ENCODE measurements around the gene ATF5. TPM values are rescaled to one million over a fixed set of nuclear protein-coding genes. Genes with fewer than 3 reads are reported as not detected.
"Not testable (repeated sequence)": the region's sequence is repeated elsewhere in the genome, so short reads cannot be mapped to it uniquely, and the experiment has no call there.

ATF5 gene
- polyA plus RNA-seq, 1 experiment = 6.3 TPM

- Histone ChIP-seq H3K27ac (ENCODE audit: low read depth, low read length) (no peak overlapping the region), H3K9me3 (ENCODE audit: control insufficient read depth, insufficient read depth, low read length) (no peaks in the 10 kb centered on the region), H3K4me3 (ENCODE audit: low read depth, low read length) (no peak overlapping the region), H3K27me3 (ENCODE audit: control insufficient read depth, insufficient read depth, low read length) (peaks cover 2% of the 10 kb centered on the region)
- ChIA-PET POLR2A (no interaction called here), CTCF (interaction anchor here (1.5 to 3.0 kb wide), 6 partner anchors 10 to 197 kb away, joined by 4 to 28 read pairs (median 14); no protein-coding TSS in a partner anchor)
- no peak for TF ChIP-seq CTCF (IDR thresholded peaks at IDR 0.05; ENCODE audit: low read depth, low read length)
- no peak for DNase-seq (ENCODE audit: low read depth, low spot score)
These were observed 9.7 kb downstream of the ATF5 start for GRCh38 chr19:49938662-49939061.

- H3K9me3 ChIP-seq (ENCODE audit: control insufficient read depth, insufficient read depth, low read length) = no peaks in the 10 kb centered on the region
- no peak for TF ChIP-seq CTCF (IDR thresholded peaks at IDR 0.05; ENCODE audit: low read depth, low read length)
- ChIA-PET POLR2A (no interaction called here), CTCF (interaction anchor here (0.6 to 3.0 kb wide), 3 partner anchors 9 to 196 kb away, joined by 5 to 28 read pairs (median 25); no protein-coding TSS in a partner anchor)
- H3K27ac ChIP-seq (ENCODE audit: low read depth, low read length) = no peak overlapping the region
- DNase-seq (ENCODE audit: low read depth, low spot score) = no peak
- peaks cover 2% of the 10 kb centered on the region for H3K27me3 ChIP-seq (ENCODE audit: control insufficient read depth, insufficient read depth, low read length)
- H3K4me3 ChIP-seq (ENCODE audit: low read depth, low read length) = no peak overlapping the region
These were observed 10.9 kb downstream of the ATF5 start for GRCh38 chr19:49939721-49940481.

- H3K27me3 ChIP-seq (ENCODE audit: control insufficient read depth, insufficient read depth, low read length) = peaks cover 2% of the 10 kb centered on the region
- ChIA-PET CTCF (no interaction called here), POLR2A (no interaction called here)
- no peak for DNase-seq (ENCODE audit: low read depth, low spot score)
- no peak overlapping the region for H3K4me3 ChIP-seq (ENCODE audit: low read depth, low read length)
- H3K9me3 ChIP-seq (ENCODE audit: control insufficient read depth, insufficient read depth, low read length) = no peaks in the 10 kb centered on the region
- no peak for TF ChIP-seq CTCF (IDR thresholded peaks at IDR 0.05; ENCODE audit: low read depth, low read length)
- H3K27ac ChIP-seq (ENCODE audit: low read depth, low read length) = no peak overlapping the region
These were observed 11.4 kb downstream of the ATF5 start for GRCh38 chr19:49940482-49940791.

- DNase-seq (ENCODE audit: low read depth, low spot score); CTCF ChIA-PET; H3K27ac ChIP-seq (ENCODE audit: low read depth, low read length); H3K9me3 ChIP-seq (ENCODE audit: control insufficient read depth, insufficient read depth, low read length); H3K4me3 ChIP-seq (ENCODE audit: low read depth, low read length); POLR2A ChIA-PET; H3K27me3 ChIP-seq (ENCODE audit: control insufficient read depth, insufficient read depth, low read length): not testable (repeated sequence)
These were observed 15.6 kb downstream of the ATF5 start for GRCh38 chr19:49944567-49944966.

- ChIA-PET CTCF (no interaction called here), POLR2A (no interaction called here)
- Histone ChIP-seq H3K27me3 (ENCODE audit: control insufficient read depth, insufficient read depth, low read length) (peaks cover 2% of the 10 kb centered on the region), H3K27ac (ENCODE audit: low read depth, low read length) (no peak overlapping the region), H3K4me3 (ENCODE audit: low read depth, low read length) (no peak overlapping the region), H3K9me3 (ENCODE audit: control insufficient read depth, insufficient read depth, low read length) (no peaks in the 10 kb centered on the region)
- no peak for DNase-seq (ENCODE audit: low read depth, low spot score)
- no peak for TF ChIP-seq CTCF (IDR thresholded peaks at IDR 0.05; ENCODE audit: low read depth, low read length)
These were observed 17.4 kb downstream of the ATF5 start for GRCh38 chr19:49946415-49946814.
